GM12878 (cell line): ENCODE measurements around the gene TMEM170B. TPM values are rescaled to one million over a fixed set of nuclear protein-coding genes. Genes with fewer than 3 reads are reported as not detected.

Source experiments
- ATAC-seq: fragments of 200-7000 bp; cut with Tn5 transposase; 3 replicates; pipeline ENCODE4 v1.9.1; 2020; ENCODE audit warnings: mild to moderate bottlenecking, moderate library complexity
- BruUV-seq: library from RNA; stranded (reverse); fragments of 400-500 nt; replicated peaks from 2 replicates; lab custom pipeline; 2021; lab: Mats Ljungman, UMichigan
- CTCF ChIA-PET: fragments of 300-600 bp; sonication (Branson Sonifier 250); formaldehyde crosslinking; extraction: SDS; loops from one replicate; lab custom pipeline; 2021; ENCODE audit warnings: inconsistent platforms; lab: Yijun Ruan, JAX
- POLR2A ChIA-PET: fragments of 350-600 bp; formaldehyde crosslinking; extraction: SDS; loops from one replicate; lab custom pipeline; 2021; ENCODE audit warnings: inconsistent platforms; lab: Charles Lee
- RAD21 ChIA-PET: fragments of 300-600 bp; sonication (Branson Sonifier 250); formaldehyde crosslinking; loops from one replicate; lab custom pipeline; 2023; ENCODE audit warnings: antibody characterized with exemption; ENCODE audit not compliant: unreplicated experiment; lab: Charles Lee
- SMC1A ChIA-PET: fragments of 300-600 bp; sonication (Branson Sonifier 250); formaldehyde crosslinking; loops from one replicate; lab custom pipeline; 2023; ENCODE audit not compliant: unreplicated experiment, uncharacterized antibody; lab: Charles Lee
- DNase-seq: peaks from one replicate; pipeline ENCODE4 v3.0.0-alpha.2; 2011; ENCODE audit warnings: low read depth, low spot score
- FAIRE-seq: peaks from 3 replicates; lab custom pipeline; 2011; peaks lifted over from hg19 to GRCh38; lab: Jason Lieb, UNC
- H2AFZ ChIP-seq: 2 replicates; pipeline ENCODE4 v1.6.0; 2011; ENCODE audit warnings: low read depth, low read length, control low read depth; ENCODE audit not compliant: control insufficient read depth
- H3K27ac ChIP-seq: 2 replicates; pipeline ENCODE4 v1.5.1; 2011; ENCODE audit warnings: control low read depth; ENCODE audit not compliant: control insufficient read depth, insufficient read depth
- H3K27me3 ChIP-seq, 2 experiments: replicated peaks in 1 of 2; 2 replicates each; pipeline versions ENCODE4 v1.6.0 to v1.6.1; 2011; ENCODE audit warnings: low read length in 1 of 2; ENCODE audit not compliant: control insufficient read depth in 2 of 2, insufficient read depth in 2 of 2
- H3K36me3 ChIP-seq, 2 experiments: 2 replicates each; pipeline ENCODE4 v1.5.1; 2011; ENCODE audit warnings: low read length in 1 of 2; ENCODE audit not compliant: control insufficient read depth in 2 of 2, insufficient read depth in 2 of 2
- H3K4me1 ChIP-seq: 2 replicates; pipeline ENCODE4 v1.6.1; 2011; ENCODE audit warnings: mild to moderate bottlenecking, low read length, moderate library complexity, mixed read lengths; ENCODE audit not compliant: control insufficient read depth, insufficient read depth
- H3K4me2 ChIP-seq: 2 replicates; pipeline ENCODE4 v1.6.0; 2011; ENCODE audit warnings: control low read depth; ENCODE audit not compliant: control insufficient read depth, insufficient read depth
- H3K4me3 ChIP-seq: fragments of 200-600 bp; sonication (generic); 2 replicates; pipeline ENCODE4 v1.5.1; 2016
- H3K79me2 ChIP-seq: 2 replicates; pipeline ENCODE4 v1.6.0; 2011; ENCODE audit warnings: low read length; ENCODE audit not compliant: control insufficient read depth, insufficient read depth
- H3K9ac ChIP-seq: 2 replicates; pipeline ENCODE4 v1.8.0; 2011; ENCODE audit warnings: low read length, control low read depth, mixed read lengths; ENCODE audit not compliant: control insufficient read depth, insufficient read depth
- H3K9me3 ChIP-seq: replicated peaks from 3 replicates; pipeline ENCODE4 v1.5.1; 2011; ENCODE audit warnings: mild to moderate bottlenecking, low read length; ENCODE audit not compliant: control insufficient read depth, insufficient read depth
- H4K20me1 ChIP-seq: 2 replicates; pipeline ENCODE4 v1.6.0; 2011; ENCODE audit not compliant: control insufficient read depth, insufficient read depth
- BRCA1 ChIP-seq: IDR thresholded peaks from 2 replicates; pipeline ENCODE4 v1.6.1; 2011; ENCODE audit warnings: low read depth, low read length, improper control_type of control experiment
- EED ChIP-seq: sonication (generic); IDR thresholded peaks from 2 replicates; pipeline ENCODE4 v1.6.1; 2016; ENCODE audit warnings: antibody characterized with exemption, low read depth
- ETV6 ChIP-seq, 2 experiments: fragments of 450-650 bp in 1 of 2; IDR thresholded peaks in 1 of 2; conservative IDR thresholded peaks in 1 of 2; 2 replicates each; pipeline ENCODE4 v1.6.1; 2014; ENCODE audit warnings: antibody characterized with exemption in 1 of 2, borderline replicate concordance in 1 of 2, low read depth in 1 of 2, mild to moderate bottlenecking in 1 of 2, moderate library complexity in 1 of 2
- POU2F2 ChIP-seq: IDR thresholded peaks from 3 replicates; pipeline ENCODE4 v1.6.1; 2011; ENCODE audit warnings: low read depth, mild to moderate bottlenecking, low read length, borderline replicate concordance
- PRDM15 ChIP-seq: fragments of 450-650 bp; formaldehyde crosslinking; IDR thresholded peaks from 2 replicates; pipeline ENCODE4 v1.4.0; 2020; ENCODE audit warnings: mild to moderate bottlenecking, moderate library complexity
- TBL1XR1 ChIP-seq: IDR thresholded peaks from 2 replicates; pipeline ENCODE4 v1.6.1; 2012; ENCODE audit warnings: low read depth, low read length, improper control_type of control experiment
- WGBS: methylation state at CpG from one replicate; pipeline ENCODE4 v1.1.6; 2016; ENCODE audit warnings: low lambda C conversion rate; ENCODE audit not compliant: insufficient replicate concordance, insufficient coverage; ENCODE audit errors: missing lambda C conversion rate; 5-methylcytosine and 5-hydroxymethylcytosine counted together
- in situ Hi-C: fragments of 300-500 bp; cut with MboI; formaldehyde crosslinking; loops from 9 replicates; pipeline ENCODE4 v1.14.3; 2018; ENCODE audit warnings: mixed read lengths
- intact Hi-C: fragments of 100-400 bp; cut with micrococcal nuclease; formaldehyde crosslinking; loops from one replicate; pipeline ENCODE4 v1.14.2; 2022; ENCODE audit not compliant: unreplicated experiment
- polyA plus RNA-seq, 11 experiments: library from polyadenylated mRNA; depleted of rRNA in 4 of 11; unstranded in 6 of 11; stranded (reverse) in 5 of 11; fragments of >200 nt; fragmentation: Nextera tagmentation in 4 of 11; fragmentation: Illumina TruSeq in 1 of 11; extraction: Ambion mirVana in 4 of 11; extraction: Trizol in 1 of 11; gene quantifications; 1 replicate in 1 of 11; 2 replicates in 10 of 11; pipeline versions ENCODE4 v1.2.1 to v1.2.3, GENCODE V29; 2011 to 2016; ENCODE audit warnings: inconsistent platforms in 2 of 11, missing spikeins in 2 of 11, low read depth in 1 of 11
- total RNA-seq, 4 experiments: library from RNA; depleted of rRNA in 3 of 4; stranded (reverse); fragments of >200 nt in 3 of 4; fragmentation: Illumina TruSeq in 1 of 4; extraction: Trizol in 1 of 4; gene quantifications; 2 replicates each; pipeline versions ENCODE4 v1.2.1 to v1.2.3, GENCODE V29; 2013 to 2021
- TF ChIP-seq, protein P1 (sequence below): fragments of 450-650 bp; conservative IDR thresholded peaks from 2 replicates; pipeline ENCODE4 v1.6.1; 2017; ENCODE audit warnings: mild to moderate bottlenecking, moderate library complexity
- TF ChIP-seq, protein P2 (sequence below): fragments of 450-650 bp; IDR thresholded peaks from 2 replicates; pipeline ENCODE4 v1.6.1; 2017; ENCODE audit warnings: borderline replicate concordance
- TF ChIP-seq, protein P3 (sequence below): IDR thresholded peaks from 2 replicates; pipeline ENCODE4 v1.6.1; 2012; ENCODE audit warnings: low read length, inconsistent platforms

Gene TMEM170B
- total and polyA plus RNA-seq, 10 of the 15 experiments (the other 5 are each of a cell fraction or from before 2014, with no cell fraction given) = 0.38 to 10.3 (median 4.2) TPM

GRCh38 chr6:11592294-11592906, 54.9 kb downstream of the TMEM170B start (continued):
- TF ChIP-seq, protein P1, sequence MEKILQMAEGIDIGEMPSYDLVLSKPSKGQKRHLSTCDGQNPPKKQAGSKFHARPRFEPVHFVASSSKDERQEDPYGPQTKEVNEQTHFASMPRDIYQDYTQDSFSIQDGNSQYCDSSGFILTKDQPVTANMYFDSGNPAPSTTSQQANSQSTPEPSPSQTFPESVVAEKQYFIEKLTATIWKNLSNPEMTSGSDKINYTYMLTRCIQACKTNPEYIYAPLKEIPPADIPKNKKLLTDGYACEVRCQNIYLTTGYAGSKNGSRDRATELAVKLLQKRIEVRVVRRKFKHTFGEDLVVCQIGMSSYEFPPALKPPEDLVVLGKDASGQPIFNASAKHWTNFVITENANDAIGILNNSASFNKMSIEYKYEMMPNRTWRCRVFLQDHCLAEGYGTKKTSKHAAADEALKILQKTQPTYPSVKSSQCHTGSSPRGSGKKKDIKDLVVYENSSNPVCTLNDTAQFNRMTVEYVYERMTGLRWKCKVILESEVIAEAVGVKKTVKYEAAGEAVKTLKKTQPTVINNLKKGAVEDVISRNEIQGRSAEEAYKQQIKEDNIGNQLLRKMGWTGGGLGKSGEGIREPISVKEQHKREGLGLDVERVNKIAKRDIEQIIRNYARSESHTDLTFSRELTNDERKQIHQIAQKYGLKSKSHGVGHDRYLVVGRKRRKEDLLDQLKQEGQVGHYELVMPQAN = no peak
- TF ChIP-seq, protein P2, sequence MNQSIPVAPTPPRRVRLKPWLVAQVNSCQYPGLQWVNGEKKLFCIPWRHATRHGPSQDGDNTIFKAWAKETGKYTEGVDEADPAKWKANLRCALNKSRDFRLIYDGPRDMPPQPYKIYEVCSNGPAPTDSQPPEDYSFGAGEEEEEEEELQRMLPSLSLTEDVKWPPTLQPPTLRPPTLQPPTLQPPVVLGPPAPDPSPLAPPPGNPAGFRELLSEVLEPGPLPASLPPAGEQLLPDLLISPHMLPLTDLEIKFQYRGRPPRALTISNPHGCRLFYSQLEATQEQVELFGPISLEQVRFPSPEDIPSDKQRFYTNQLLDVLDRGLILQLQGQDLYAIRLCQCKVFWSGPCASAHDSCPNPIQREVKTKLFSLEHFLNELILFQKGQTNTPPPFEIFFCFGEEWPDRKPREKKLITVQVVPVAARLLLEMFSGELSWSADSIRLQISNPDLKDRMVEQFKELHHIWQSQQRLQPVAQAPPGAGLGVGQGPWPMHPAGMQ = no peak
- TF ChIP-seq ETV6 (conservative IDR thresholded peaks at IDR 0.05 in 1 of 2, IDR thresholded peaks at IDR 0.05 in 1 of 2; ENCODE audit: borderline replicate concordance in 1 of 2, low read depth in 1 of 2) = no peak

GRCh38 chr6:11593096-11593495, 55.5 kb downstream of the TMEM170B start:
- Histone ChIP-seq H3K27me3 (no peaks in the 10 kb centered on the region), H3K79me2 (no peaks in the 10 kb centered on the region), H2AFZ (no peak overlapping the region), H3K9ac (no peak overlapping the region)
- intact Hi-C loops = no loop called here
- CTCF ChIA-PET = interaction anchor here (0.6 to 2.6 kb wide), 5 partner anchors 10 to 1196 kb away, joined by 3 to 12 read pairs (median 3); no protein-coding TSS in a partner anchor
- no peak for ATAC-seq
- in situ Hi-C loops = no loop called here
- TF ChIP-seq PRDM15 (CRISPR knock-in tag) = no peak
- TF ChIP-seq BRCA1 = no peak
- no peak for TF ChIP-seq EED
- no peak for TF ChIP-seq TBL1XR1
- no peak for TF ChIP-seq POU2F2
- TF ChIP-seq, protein P3, sequence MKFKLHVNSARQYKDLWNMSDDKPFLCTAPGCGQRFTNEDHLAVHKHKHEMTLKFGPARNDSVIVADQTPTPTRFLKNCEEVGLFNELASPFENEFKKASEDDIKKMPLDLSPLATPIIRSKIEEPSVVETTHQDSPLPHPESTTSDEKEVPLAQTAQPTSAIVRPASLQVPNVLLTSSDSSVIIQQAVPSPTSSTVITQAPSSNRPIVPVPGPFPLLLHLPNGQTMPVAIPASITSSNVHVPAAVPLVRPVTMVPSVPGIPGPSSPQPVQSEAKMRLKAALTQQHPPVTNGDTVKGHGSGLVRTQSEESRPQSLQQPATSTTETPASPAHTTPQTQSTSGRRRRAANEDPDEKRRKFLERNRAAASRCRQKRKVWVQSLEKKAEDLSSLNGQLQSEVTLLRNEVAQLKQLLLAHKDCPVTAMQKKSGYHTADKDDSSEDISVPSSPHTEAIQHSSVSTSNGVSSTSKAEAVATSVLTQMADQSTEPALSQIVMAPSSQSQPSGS = no peak
- TF ChIP-seq, all 136 proteins: peak for 0
- Histone ChIP-seq H3K9me3 (no peaks in the 10 kb centered on the region), H3K36me3 (no peaks in the 10 kb centered on the region), H3K4me2 (no peak overlapping the region), H3K4me3 (no peak overlapping the region), H4K20me1 (no peaks in the 10 kb centered on the region), H3K27ac (no peak overlapping the region), H3K4me1 (no peaks in the 10 kb centered on the region)
- DNase-seq (no peak), FAIRE-seq (no peak)
- ChIA-PET POLR2A (interaction anchor here (0.8 kb wide), 1 partner anchor 21 kb away, joined by 3 read pairs; no protein-coding TSS in a partner anchor), RAD21 (no interaction called here), SMC1A (interaction anchor here (1.0 to 1.5 kb wide), 4 partner anchors 17 to 698 kb away, joined by 3 to 5 read pairs (median 4); no protein-coding TSS in a partner anchor)
- 55% methylated on average over 9 of the region's 9 CpGs for WGBS
- no TSS peak for BruUV-seq
